Left ventricle myocardium inferior (tissue), 1 donor: ENCODE data around the gene SIRPD. TPM values are rescaled to one million over a fixed set of nuclear protein-coding genes. Genes with fewer than 3 reads are reported as not detected.

Experiments
- DNase-seq: peaks from one replicate; pipeline ENCODE4 v3.0.0-alpha.2; 2020
- H3K27ac ChIP-seq: fragments of 200-600 bp; replicated peaks from 2 replicates; pipeline ENCODE4 v1.8.0; 2021
- H3K27me3 ChIP-seq: fragments of 200-600 bp; 2 replicates; pipeline ENCODE4 v1.8.0; 2021; ENCODE audit warnings: low read depth
- H3K36me3 ChIP-seq: fragments of 200-600 bp; 2 replicates; pipeline ENCODE4 v1.8.0; 2021
- H3K4me1 ChIP-seq: fragments of 200-600 bp; 2 replicates; pipeline ENCODE4 v1.8.0; 2021
- H3K4me3 ChIP-seq: fragments of 200-600 bp; 2 replicates; pipeline ENCODE4 v1.8.0; 2021; ENCODE audit warnings: mild to moderate bottlenecking, moderate library complexity
- H3K9me3 ChIP-seq: fragments of 200-600 bp; replicated peaks from 2 replicates; pipeline ENCODE4 v1.8.0; 2021
- CTCF ChIP-seq: fragments of 200-600 bp; IDR thresholded peaks from 2 replicates; pipeline ENCODE4 v1.8.0; 2021; ENCODE audit warnings: antibody characterized with exemption, mild to moderate bottlenecking, borderline replicate concordance
- intact Hi-C: fragments of 100-400 bp; cut with micrococcal nuclease; formaldehyde crosslinking; loops from one replicate; pipeline ENCODE4 v1.11.0; 2022
- total RNA-seq: library from RNA; stranded (reverse); fragmentation: NEBNext Ultra II Directional; extraction: Animal tissue kit (Norgen Biotek cat#: 25700); gene quantifications from one replicate; pipeline ENCODE4 v1.2.1, GENCODE V29; 2021
- donor health status: DM: no; HTN: yes; CAD: no; lungs with severe emphysema.

Gene SIRPD
- total RNA-seq, 1 donor from 2014 or later = not detected

- no peaks in the 10 kb centered on the region for H3K36me3 ChIP-seq
- H3K9me3 ChIP-seq = peaks cover 8% of the 10 kb centered on the region
- H3K4me1 ChIP-seq = peaks cover 6% of the 10 kb centered on the region
- H3K27ac ChIP-seq = no peak overlapping the region
- no peak for TF ChIP-seq CTCF
- no peak for DNase-seq
- H3K27me3 ChIP-seq = peaks cover 17% of the 10 kb centered on the region
- H3K4me3 ChIP-seq = no peak overlapping the region
- intact Hi-C loops = no loop called here
Observed at GRCh38 chr20:1493536-1493935, 64.0 kb downstream of the SIRPD start.

- peak overlapping the region; percentile 69 for H3K27ac ChIP-seq
- peak overlapping the region; percentile 41 for H3K4me3 ChIP-seq
- H3K4me1 ChIP-seq = peaks cover 6% of the 10 kb centered on the region
- intact Hi-C loops = no loop called here
- H3K9me3 ChIP-seq = no peaks in the 10 kb centered on the region
- TF ChIP-seq CTCF = no peak
- H3K36me3 ChIP-seq = no peaks in the 10 kb centered on the region
- DNase-seq = no peak
- H3K27me3 ChIP-seq = peaks cover 21% of the 10 kb centered on the region
Observed at GRCh38 chr20:1491860-1492642, 65.5 kb downstream of the SIRPD start.

GRCh38 chr20:1491281-1491840 is 66.1 kb downstream of the SIRPD start, which contains the start of gene SIRPB2:
Gene SIRPB2 (minus strand): TSS chr20:1491420. CDS start chr20:1491359, 61 bp downstream.
- Histone ChIP-seq H3K36me3 (no peaks in the 10 kb centered on the region), H3K27ac (peak within 1 kb of the TSS; percentile 69), H3K4me1 (peaks cover 6% of the 10 kb centered on the region), H3K4me3 (peak within 1 kb of the TSS; percentile 41), H3K27me3 (peaks cover 21% of the 10 kb centered on the region), H3K9me3 (no peaks in the 10 kb centered on the region)
- TF ChIP-seq CTCF = no peak
- DNase-seq = peak; percentile 45
- intact Hi-C loops = no loop called here

GRCh38 chr20:1490643-1491195 is 66.8 kb downstream of the SIRPD start:
- intact Hi-C loops = no loop called here
- Histone ChIP-seq H3K4me3 (peak overlapping the region; percentile 41), H3K27ac (peak overlapping the region; percentile 69), H3K9me3 (no peaks in the 10 kb centered on the region), H3K27me3 (peaks cover 21% of the 10 kb centered on the region), H3K4me1 (peaks cover 6% of the 10 kb centered on the region), H3K36me3 (no peaks in the 10 kb centered on the region)
- no peak for DNase-seq
- no peak for TF ChIP-seq CTCF

- no peak for TF ChIP-seq CTCF
- DNase-seq = no peak
- H3K4me3 ChIP-seq = peak overlapping the region; percentile 41
- peak overlapping the region; percentile 69 for H3K27ac ChIP-seq
- H3K4me1 ChIP-seq = peaks cover 6% of the 10 kb centered on the region
- H3K9me3 ChIP-seq = no peaks in the 10 kb centered on the region
- H3K36me3 ChIP-seq = no peaks in the 10 kb centered on the region
- intact Hi-C loops = no loop called here
- H3K27me3 ChIP-seq = peaks cover 22% of the 10 kb centered on the region
Observed at GRCh38 chr20:1489764-1490436, 67.6 kb downstream of the SIRPD start.
